ENCODE measurements around the gene UBE2E3.
"Not testable (repeated sequence)": the region's sequence is repeated elsewhere in the genome, so short reads cannot be mapped to it uniquely, and the experiment has no call there.

The UBE2E3 gene

GRCh38 chr2:180980106-180980942, at the start of gene UBE2E3:
UBE2E3 (plus strand) TSS chr2:180980605; CDS start chr2:180982043, 1,438 bp downstream.
- in situ Hi-C loops (cut with MboI; ENCODE audit: low sequenced_read_pairs): no loop called here

DNA sequence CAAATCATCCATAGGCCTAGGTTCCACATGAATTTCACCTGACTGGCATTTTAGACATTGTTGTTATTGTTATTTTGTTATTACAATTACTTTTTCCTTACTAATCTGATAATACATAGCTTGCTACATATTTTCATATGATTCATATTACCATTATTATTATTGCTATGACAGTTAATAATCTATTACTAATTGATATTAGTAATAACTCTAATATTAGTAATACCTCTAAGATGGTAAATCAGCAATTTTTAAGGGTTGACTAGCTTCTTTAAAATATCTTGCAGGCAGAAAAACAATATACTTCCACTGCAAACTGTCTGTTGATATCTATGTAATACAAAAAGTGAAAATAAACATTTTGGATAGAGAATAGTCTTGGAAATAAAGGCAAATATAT, 48.6 kb upstream of the UBE2E3 start:
- in situ Hi-C loops (cut with MboI; ENCODE audit: low sequenced_read_pairs): no loop called here

DNA sequence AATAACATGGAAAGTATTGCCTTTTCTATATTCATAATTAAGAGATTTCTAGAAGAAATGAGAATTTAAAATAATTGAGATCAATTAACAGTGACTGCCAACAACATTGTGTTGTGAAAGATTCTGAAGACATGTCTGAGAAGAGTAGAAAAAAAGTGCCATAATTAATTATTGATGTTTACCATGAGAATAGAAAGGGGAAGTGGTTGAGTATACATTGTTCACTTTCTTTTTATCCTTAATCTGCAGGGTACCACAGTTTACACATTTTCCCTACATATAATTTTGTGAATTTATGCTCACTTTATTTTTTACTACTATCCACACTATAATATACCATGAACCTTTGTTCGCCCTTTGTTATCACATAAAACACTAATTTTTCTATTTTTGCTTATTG, 47.1 kb upstream of the UBE2E3 start:
- in situ Hi-C loops (cut with MboI; ENCODE audit: low sequenced_read_pairs): no loop called here

DNA sequence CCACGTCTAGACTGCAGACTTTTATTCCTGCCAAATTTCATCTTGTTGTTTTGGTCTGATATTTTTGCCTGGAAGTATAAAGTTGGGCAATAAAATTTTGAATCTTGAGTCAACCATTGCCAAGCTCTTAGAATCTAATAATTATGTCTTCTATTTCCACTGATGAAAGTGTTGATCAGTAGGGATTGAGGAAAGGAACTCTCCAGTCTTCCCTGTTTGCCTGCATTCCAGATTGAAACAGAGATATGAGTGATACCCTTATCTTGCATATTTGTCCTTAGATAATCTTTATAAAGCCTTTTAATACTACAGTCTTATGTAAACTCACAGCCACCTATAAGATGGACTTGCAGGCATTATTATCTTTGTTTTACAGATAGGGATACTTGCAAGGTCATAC, 45.5 kb upstream of the UBE2E3 start:
- in situ Hi-C loops (cut with MboI; ENCODE audit: low sequenced_read_pairs): no loop called here

DNA sequence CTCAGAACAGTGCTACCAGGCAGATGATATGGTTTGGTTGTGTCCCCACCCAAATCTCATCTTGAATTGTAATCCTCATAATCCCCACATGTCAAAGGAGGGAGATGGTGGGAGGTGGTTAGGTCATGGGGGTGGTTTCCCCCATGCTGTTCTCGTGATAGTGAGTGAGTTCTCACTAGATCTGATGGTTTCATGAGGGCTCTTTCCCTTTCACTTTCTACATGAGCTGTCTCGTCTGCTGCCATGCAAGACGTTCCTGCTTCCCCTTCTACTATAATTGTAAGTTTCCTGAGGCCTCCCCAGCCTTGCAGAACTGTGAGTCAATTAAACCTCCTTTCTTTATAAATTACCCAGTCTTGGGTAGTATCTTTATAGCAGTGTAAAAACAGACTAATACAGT, 42.9 kb upstream of the UBE2E3 start:
- in situ Hi-C loops (cut with MboI; ENCODE audit: low sequenced_read_pairs): not testable (repeated sequence)

GRCh38 chr2:180938451-180938850, 42.0 kb upstream of the UBE2E3 start:
- in situ Hi-C loops (cut with MboI; ENCODE audit: low sequenced_read_pairs): no loop called here

GRCh38 chr2:180943275-180943674, 37.1 kb upstream of the UBE2E3 start:
- in situ Hi-C loops (cut with MboI; ENCODE audit: low sequenced_read_pairs): no loop called here

- in situ Hi-C loops (cut with MboI; ENCODE audit: low sequenced_read_pairs): no loop called here
These were observed 36.0 kb upstream of the UBE2E3 start for GRCh38 chr2:180944372-180944771.

DNA sequence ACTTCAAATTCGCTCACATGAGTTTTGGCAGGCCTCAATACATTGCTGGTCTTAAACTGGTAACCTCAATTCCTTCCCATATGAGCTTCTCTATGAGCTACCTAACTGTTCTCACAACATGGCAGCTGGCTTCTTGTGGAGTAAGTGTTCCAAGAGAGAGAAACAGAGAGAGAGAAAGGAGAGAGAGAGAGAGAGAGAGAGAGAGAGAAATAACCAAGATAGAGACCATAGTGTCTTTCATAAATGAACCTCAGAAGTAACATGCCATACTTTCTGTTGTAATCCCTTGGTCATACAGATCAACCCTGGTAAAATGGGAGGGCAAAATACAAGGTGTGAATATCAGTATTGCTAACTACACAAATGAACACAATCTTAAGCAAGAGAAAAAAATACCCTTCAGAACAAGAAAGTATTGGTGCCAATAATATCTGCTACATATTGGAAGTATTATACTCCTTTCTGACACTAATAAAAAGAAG, 33.2 kb upstream of the UBE2E3 start:
- in situ Hi-C loops (cut with MboI; ENCODE audit: low sequenced_read_pairs): no loop called here

DNA sequence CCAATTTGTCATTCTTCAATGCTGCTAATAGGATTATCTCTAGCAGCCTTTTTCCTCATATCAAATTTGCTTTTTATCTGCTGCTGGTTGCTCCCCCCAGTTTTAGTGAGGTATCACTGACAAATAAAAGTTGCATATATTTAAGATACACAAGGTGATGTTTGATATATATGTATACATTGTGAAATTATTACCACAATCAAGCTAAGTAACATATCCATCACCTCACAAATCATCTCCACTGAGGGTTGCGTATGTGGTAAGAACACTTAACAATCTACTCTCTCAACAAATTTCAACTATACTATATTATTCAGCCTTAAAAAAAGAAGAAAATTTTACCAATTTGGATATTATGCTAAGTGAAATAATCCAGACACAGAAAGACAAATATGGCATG, 30.5 kb upstream of the UBE2E3 start:
- in situ Hi-C loops (cut with MboI; ENCODE audit: low sequenced_read_pairs): no loop called here

- in situ Hi-C loops (cut with MboI; ENCODE audit: low sequenced_read_pairs): no loop called here
These were observed 28.3 kb upstream of the UBE2E3 start for GRCh38 chr2:180952082-180952481.

DNA sequence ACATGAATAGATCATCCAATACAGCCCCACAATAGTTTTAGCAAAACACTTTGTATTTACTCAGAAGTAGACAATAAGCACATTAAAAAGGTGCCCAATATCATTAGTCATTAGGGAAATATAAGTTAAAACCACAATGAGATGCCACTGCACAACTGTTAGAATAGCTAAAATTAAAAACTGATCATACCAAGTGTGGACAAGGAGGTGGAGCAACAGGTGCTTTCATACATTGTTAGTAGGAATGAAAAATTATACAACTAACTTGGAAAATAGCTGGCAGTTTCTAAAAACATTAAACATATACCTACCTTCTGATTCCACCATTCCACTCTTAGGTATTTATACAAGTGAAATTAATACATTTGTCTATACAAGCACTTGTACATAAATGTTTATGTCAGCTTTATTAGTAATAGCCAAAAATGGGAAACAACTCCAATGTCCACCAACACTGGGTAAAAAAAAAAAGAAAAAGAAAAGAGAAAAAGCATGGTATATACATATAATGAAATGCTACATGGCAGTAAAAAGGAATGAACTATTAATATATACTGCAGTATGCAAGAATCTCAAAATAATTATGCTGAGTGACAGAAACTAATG, 27.6 kb upstream of the UBE2E3 start:
- in situ Hi-C loops (cut with MboI; ENCODE audit: low sequenced_read_pairs): no loop called here

DNA sequence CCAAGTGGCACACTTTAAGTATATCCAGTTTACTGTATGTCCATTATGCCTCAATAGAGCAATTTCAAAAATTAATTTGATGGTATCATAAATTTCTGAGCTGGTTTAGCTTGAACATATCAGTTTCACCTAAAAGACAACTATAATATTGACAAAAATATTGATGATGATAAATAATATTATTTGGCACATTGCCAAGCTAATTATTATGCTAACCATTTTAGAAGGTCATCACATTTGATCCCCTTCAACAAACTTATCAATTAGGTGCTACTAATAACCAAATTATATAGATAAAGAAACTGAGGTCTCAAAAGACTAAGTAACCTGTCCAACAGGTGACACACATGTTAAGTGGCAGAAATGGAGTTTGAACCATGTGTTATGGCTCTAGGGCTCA, 26.9 kb upstream of the UBE2E3 start:
- in situ Hi-C loops (cut with MboI; ENCODE audit: low sequenced_read_pairs): no loop called here

GRCh38 chr2:180955101-180955500, 25.3 kb upstream of the UBE2E3 start:
- in situ Hi-C loops (cut with MboI; ENCODE audit: low sequenced_read_pairs): no loop called here

DNA sequence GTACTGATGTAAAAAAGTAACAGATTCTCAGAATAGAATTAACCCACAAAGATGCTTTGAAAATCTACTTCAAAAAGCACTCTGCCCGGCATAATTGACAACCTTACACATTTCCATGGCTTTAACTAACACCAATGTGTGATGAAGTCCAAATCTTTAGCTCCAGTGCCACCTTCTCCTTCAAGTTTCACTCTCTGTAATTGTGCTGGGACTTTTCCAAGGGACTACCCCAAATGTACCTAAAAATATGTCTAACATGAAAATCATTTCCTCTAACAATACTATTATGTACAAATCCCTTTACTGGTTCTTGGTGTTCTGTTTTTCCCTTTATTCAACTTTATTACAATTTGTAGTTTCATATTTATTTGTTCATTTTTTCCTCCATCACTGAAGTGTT, 20.6 kb upstream of the UBE2E3 start:
- in situ Hi-C loops (cut with MboI; ENCODE audit: low sequenced_read_pairs): no loop called here

DNA sequence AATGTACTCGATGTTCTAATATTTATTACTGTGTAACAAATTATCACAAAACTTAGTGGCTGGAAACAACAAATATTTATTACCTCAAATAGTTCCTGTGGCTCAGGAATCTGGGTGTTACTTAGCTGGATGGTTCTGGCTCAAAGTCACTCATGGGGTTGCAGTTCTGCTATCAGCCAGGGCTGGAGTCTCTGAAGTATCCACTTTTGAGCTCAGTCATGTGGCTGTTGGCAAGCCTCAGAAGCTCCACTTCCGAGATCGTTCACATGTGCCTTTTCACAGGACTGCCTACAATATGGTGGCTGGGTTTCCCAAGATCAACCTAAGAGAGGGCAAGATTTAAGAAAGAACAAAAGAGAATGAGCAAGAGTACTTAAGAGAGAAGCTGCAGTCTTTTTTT, 19.4 kb upstream of the UBE2E3 start:
- in situ Hi-C loops (cut with MboI; ENCODE audit: low sequenced_read_pairs): no loop called here

DNA sequence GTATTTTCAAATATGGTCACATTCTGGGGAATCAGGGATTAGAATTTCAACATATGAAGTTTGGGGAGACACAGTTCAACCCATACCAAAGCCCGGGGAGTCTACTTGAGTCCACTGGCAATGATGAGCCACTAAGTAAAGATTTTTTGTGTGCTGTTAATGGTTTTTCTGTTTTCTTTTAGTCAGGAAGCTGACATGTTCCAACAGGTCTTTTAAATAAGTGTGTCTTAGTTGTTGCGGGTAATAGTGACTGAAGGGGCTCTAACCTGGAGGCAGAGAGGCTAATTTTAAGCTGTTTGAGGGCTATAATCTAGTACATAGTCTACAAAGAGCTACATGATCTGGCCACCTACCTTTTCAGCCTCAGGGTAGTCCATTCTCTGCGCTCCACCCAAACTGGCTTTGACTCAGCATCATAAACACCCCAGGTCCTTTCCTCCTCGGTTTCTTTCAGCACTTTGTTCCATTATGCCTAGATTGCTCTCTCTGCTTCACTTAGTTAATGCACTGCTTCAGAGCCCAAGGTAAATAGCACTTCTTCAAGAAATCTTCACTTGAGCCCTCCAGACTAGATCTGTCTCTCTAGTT, 17.6 kb upstream of the UBE2E3 start:
- in situ Hi-C loops (cut with MboI; ENCODE audit: low sequenced_read_pairs): no loop called here

DNA sequence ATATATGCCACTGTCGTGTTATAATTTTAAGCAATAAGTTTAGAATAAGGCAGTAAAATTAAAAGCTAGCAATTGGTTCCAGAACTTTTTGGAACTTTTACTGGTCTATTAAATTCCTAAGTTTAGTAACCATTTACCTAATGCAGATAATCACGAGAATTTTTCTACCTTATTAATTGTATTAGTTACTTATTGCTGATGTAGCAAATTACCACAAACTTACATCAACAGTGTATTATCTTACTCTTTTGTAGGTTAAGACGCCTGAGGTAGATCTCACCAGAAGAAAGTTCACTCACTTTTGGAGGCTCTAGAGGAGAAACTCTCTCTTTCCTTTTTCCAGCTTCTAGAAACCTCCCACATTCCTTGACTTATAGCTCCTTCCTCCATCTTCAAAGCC, 14.0 kb upstream of the UBE2E3 start:
- in situ Hi-C loops (cut with MboI; ENCODE audit: low sequenced_read_pairs): no loop called here

GRCh38 chr2:180969124-180969523, 11.3 kb upstream of the UBE2E3 start:
- in situ Hi-C loops (cut with MboI; ENCODE audit: low sequenced_read_pairs): no loop called here

DNA sequence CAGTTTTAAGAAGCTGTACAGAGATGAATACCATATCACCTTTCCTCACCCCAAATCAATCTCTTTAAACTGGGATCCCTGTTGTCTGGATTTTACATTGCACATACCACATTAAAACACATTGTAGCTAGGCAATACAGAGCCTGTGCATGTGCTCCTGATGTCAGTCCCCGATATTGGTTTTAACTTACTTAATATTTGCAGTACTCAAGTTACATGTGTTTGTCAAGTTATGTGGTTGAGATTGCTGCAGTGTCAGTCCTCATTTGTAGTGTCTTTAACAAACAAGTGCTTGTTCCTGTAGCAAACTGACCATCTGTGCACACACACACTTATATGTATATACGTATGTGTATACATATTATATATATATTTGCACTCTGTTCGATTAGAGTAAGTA, 10.4 kb upstream of the UBE2E3 start:
- in situ Hi-C loops (cut with MboI; ENCODE audit: low sequenced_read_pairs): no loop called here

- in situ Hi-C loops (cut with MboI; ENCODE audit: low sequenced_read_pairs): no loop called here
These were observed 8.6 kb upstream of the UBE2E3 start for GRCh38 chr2:180971811-180972210.

DNA sequence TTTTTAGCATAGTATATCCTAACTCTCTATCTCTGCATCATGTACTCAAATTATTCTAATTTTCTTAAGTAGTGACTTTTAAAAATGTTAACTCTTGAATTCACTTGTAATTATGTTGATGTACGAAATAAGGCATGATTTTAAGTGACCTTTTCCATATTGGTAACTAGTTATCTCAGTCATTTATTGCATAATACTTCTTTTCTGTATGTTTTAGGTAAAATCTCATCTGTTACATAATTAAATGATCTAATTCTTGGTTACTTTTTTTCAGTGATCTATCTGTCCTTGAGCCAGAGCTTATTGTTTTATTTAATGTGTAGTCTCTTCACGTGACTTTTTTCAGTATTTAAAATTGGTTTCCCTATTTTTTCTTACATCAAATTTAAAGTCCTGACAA, 4.8 kb upstream of the UBE2E3 start:
- in situ Hi-C loops (cut with MboI; ENCODE audit: low sequenced_read_pairs): no loop called here
